Mononuclear cell (primary cell): ENCODE data around the gene PPTC7. TPM values are rescaled to one million over a fixed set of nuclear protein-coding genes. Genes with fewer than 3 reads are reported as not detected.
"Not testable (repeated sequence)": the region's sequence is repeated elsewhere in the genome, so short reads cannot be mapped to it uniquely, and the experiment has no call there.

Experiments used
- H3K27me3 ChIP-seq: 2 replicates; pipeline ENCODE4 v1.6.0; 2011; ENCODE audit warnings: low read length, control low read depth; ENCODE audit not compliant: insufficient read depth
- H3K4me1 ChIP-seq: 2 replicates; pipeline ENCODE4 v1.5.1; 2011; ENCODE audit warnings: mild to moderate bottlenecking, low read length, control low read depth; ENCODE audit not compliant: insufficient read depth
- H3K4me3 ChIP-seq: 2 replicates; pipeline ENCODE4 v1.5.1; 2011; ENCODE audit warnings: mild to moderate bottlenecking, low read length, moderate library complexity
- H3K9me3 ChIP-seq: 2 replicates; pipeline ENCODE4 v1.5.1; 2011; ENCODE audit warnings: low read depth, mild to moderate bottlenecking, control low read depth, low read length
- total RNA-seq: library from RNA; depleted of rRNA; stranded (reverse); fragments of >200 nt; gene quantifications from one replicate; pipeline ENCODE4 v1.2.3, GENCODE V29; 2012

Gene PPTC7
- total RNA-seq, 1 donor: 56.8 TPM

GRCh38 chr12:110558945-110559344 is 24.2 kb downstream of the PPTC7 start:
- not testable (repeated sequence) for H3K27me3 ChIP-seq, H3K4me3 ChIP-seq, H3K9me3 ChIP-seq
- peaks cover 72% of the 10 kb centered on the region for H3K4me1 ChIP-seq

DNA sequence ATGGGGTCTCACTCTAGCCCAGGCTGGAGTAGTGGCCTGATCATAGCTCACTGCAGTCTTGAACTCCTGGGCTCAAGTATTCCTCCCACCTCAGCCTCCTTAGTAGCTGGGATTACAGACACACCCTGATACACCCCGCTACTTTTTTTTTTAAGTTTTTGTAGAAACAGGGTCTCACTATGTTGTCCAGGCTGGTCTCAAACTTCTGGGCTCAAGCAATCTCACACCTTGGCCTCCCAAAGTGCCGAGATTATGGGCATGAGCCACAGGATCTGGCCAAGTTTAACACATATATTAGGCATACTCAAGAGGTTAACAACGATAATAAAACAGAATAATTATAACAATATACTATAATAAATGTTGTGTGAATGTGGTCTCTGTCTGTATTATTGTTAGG is 25.8 kb downstream of the PPTC7 start:
- no peaks in the 10 kb centered on the region for H3K9me3 ChIP-seq
- peaks cover 61% of the 10 kb centered on the region for H3K4me1 ChIP-seq
- H3K27me3 ChIP-seq: no peaks in the 10 kb centered on the region
- no peak overlapping the region for H3K4me3 ChIP-seq

DNA sequence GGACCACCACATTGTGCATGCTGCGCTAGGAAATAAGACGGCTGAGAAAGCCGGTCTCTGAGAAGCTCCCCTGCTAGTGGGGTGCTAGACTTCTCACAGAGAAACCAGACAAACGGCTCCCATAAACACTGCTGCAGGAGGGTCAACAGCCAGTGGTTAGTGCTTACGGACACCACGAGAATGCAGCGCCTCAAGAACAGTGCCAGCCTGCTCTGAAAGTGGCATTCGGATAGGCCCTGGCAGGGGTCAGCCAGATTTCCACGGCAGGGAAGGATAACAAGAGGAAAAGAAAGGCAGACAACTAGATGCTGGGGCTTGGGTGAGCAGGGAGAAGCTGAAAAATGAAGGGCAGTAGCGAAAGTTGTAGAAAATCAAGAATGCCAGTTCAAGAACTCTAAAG is 26.4 kb downstream of the PPTC7 start:
- no peaks in the 10 kb centered on the region for H3K27me3 ChIP-seq
- H3K9me3 ChIP-seq: no peaks in the 10 kb centered on the region
- H3K4me1 ChIP-seq: peaks cover 55% of the 10 kb centered on the region
- H3K4me3 ChIP-seq: no peak overlapping the region

GRCh38 chr12:110555577-110556406 is 27.3 kb downstream of the PPTC7 start:
- Histone ChIP-seq H3K27me3 (no peaks in the 10 kb centered on the region), H3K9me3 (no peaks in the 10 kb centered on the region), H3K4me3 (no peak overlapping the region), H3K4me1 (peaks cover 46% of the 10 kb centered on the region)

DNA sequence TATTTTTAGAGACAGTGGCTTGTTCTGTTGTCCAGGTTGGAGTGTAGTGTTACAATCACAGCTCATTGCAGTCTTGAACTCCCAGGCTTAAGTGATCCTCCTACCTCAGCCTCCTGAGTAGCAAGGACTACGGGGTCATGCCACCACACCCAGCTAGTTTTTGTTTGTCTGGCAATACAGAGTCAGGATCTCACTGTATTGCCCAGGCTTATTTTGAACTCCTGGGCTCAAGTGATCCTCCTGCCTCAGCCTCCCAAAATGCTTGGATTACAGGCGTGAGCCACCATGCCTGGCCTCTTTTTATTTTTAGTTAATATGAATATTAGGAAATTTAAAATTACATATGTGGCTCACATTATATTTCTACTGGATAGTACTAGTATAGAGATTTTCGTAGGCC is 28.9 kb downstream of the PPTC7 start:
- H3K9me3 ChIP-seq: no peaks in the 10 kb centered on the region
- H3K4me1 ChIP-seq: peaks cover 37% of the 10 kb centered on the region
- no peaks in the 10 kb centered on the region for H3K27me3 ChIP-seq
- H3K4me3 ChIP-seq: no peak overlapping the region

GRCh38 chr12:110550981-110551380 is 32.1 kb downstream of the PPTC7 start:
- Histone ChIP-seq H3K27me3 (no peaks in the 10 kb centered on the region), H3K9me3 (no peaks in the 10 kb centered on the region), H3K4me1 (peaks cover 20% of the 10 kb centered on the region), H3K4me3 (no peak overlapping the region)

DNA sequence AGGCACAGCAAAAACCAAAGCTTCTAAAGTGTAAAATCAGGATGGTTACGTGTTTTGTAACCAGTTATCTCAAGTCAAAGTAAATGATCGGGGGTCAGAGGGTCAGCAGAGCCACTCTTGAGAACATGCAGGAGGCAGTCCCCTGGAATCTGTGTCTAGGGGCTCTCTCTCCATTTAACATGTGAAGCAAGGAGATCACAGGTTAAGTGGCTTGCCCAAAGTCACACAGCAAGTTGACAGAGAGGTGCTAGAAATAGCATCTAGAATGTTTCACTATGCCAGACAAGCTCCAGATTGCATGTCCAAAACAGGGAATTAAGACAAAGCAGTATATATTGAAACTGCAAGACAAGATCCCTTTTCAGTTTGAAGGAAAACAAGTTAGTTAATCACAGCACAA is 33.4 kb downstream of the PPTC7 start:
- Histone ChIP-seq H3K9me3 (no peaks in the 10 kb centered on the region), H3K4me1 (peaks cover 15% of the 10 kb centered on the region), H3K4me3 (no peak overlapping the region), H3K27me3 (no peaks in the 10 kb centered on the region)

- Histone ChIP-seq H3K4me3 (no peak overlapping the region), H3K4me1 (peaks cover 7% of the 10 kb centered on the region), H3K27me3 (no peaks in the 10 kb centered on the region)
Measured at GRCh38 chr12:110548678-110549077, 34.4 kb downstream of the PPTC7 start.

DNA sequence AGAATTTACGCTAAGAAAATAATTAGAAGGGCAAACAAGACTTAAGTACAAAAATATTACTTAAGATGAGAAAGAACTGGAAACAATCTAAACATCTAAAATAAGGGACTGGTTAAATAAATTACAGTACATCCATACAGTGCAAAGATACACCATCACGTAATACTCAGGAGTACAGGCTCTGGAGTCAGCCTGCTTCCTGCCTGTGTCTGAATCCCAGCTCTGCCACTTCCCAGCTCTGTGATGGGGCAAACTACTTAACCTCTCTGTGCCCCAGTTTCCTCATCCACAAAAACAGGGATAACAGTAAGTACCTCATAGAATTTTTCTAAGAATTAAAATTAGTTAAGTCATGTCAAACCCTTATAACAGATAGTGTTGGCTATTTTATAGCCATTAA is 36.0 kb downstream of the PPTC7 start:
- Histone ChIP-seq H3K27me3 (no peaks in the 10 kb centered on the region), H3K4me1 (peaks cover 4% of the 10 kb centered on the region), H3K9me3 (no peaks in the 10 kb centered on the region), H3K4me3 (no peak overlapping the region)

More at GRCh38 chr12:110548678-110549077, 34.4 kb downstream of the PPTC7 start:
- H3K9me3 ChIP-seq: no peaks in the 10 kb centered on the region

- Histone ChIP-seq H3K4me1 (peaks cover 4% of the 10 kb centered on the region), H3K4me3 (no peak overlapping the region), H3K27me3 (no peaks in the 10 kb centered on the region), H3K9me3 (no peaks in the 10 kb centered on the region)
Measured at GRCh38 chr12:110546339-110546738, 36.8 kb downstream of the PPTC7 start.

DNA sequence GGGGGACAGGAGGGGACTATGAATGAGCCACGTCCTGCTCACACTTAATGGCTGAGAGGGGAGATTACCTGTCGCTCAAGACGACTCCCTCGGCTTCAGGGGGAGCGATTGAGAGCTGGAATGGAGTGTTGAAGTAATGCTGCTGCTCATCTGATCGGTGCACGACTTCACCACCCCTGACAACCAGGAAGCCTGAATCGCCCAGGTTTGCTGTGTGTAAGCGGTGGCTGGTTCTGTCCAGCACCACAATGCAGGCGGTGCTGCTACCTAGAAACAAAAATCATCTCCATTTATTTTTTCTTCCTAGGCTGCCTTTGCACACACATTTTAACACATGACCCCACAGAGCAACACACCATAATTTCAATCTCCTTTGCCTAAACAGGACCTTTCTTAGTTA is 37.3 kb downstream of the PPTC7 start:
- H3K4me1 ChIP-seq: peaks cover 4% of the 10 kb centered on the region
- H3K9me3 ChIP-seq: no peaks in the 10 kb centered on the region
- H3K4me3 ChIP-seq: no peak overlapping the region
- no peaks in the 10 kb centered on the region for H3K27me3 ChIP-seq

DNA sequence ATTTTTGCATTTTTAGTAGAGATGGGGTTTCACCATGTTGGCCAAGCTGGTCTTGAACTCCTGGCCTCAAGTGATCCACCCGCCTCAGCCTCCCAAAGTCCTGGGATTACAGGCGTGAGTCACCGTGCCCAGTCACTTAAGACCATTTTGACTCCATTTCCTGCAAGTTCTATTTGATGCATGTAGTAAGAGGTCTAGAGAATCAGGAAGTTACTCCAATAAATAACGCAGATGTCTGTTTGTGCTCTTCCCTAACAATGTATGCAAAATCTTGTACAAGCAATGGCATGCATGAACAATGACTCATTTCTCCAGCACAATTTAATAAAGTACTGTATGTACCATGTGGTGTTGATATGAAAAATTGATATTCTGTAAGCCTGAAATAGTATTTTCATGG is 37.9 kb downstream of the PPTC7 start:
- H3K9me3 ChIP-seq, H3K4me3 ChIP-seq, H3K4me1 ChIP-seq, H3K27me3 ChIP-seq: not testable (repeated sequence)

DNA sequence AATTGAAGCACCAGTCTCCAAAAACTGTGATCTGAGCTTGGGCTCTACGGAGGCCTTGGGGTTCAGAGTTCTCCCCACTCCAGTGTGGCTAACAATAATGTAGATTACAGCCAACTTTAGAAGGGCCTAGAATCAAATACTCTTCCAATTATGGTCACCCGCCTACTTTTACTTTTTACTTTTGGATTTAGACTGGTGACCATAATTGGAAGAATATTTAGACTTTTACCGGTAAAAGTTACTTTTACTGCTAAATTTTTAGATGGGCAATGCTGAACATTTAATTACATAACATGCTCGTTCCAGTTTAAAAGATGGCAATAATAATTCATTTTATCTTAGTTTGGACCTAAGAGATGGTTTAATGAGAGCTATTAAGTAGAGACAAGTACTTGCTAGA is 39.2 kb downstream of the PPTC7 start:
- no peak overlapping the region for H3K4me3 ChIP-seq
- no peaks in the 10 kb centered on the region for H3K27me3 ChIP-seq

DNA sequence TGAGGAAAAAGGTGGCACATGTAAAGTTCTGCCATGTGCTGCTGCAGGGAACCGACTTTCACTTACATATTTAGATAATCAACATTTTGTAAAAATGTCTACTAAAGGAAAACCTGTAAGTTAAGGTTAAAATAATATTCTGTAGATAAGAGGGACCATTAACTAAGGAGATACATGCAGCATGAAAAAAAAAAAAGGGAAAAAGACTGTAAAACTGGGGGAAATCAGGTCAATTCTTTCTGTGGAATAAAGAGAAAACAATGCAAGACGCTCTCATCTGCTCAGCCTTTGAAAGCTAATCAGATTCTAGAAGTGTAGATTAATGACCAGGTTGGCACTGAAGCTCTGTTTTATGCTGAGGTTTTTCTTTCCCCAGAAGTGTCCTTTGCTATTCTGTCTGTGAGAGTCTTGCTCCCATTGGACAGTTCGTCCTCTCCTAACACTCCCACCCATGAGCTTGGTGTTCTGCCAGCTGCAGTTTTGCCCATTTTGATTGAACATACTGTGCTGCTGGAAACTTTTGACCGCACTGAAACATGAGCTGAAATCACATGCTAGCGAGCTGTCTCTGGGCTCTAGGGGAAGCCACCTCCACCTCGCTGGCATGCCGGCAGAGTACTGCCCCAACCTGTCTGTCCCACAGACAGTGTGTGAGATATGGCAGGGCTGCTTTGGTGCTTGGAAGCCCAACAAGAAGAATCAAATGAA is 39.7 kb downstream of the PPTC7 start:
- Histone ChIP-seq H3K4me1 (peaks cover 4% of the 10 kb centered on the region), H3K9me3 (no peaks in the 10 kb centered on the region), H3K4me3 (no peak overlapping the region), H3K27me3 (no peaks in the 10 kb centered on the region)

More for the DNA sequence above, 39.2 kb downstream of the PPTC7 start:
- Histone ChIP-seq H3K4me1 (peaks cover 4% of the 10 kb centered on the region), H3K9me3 (no peaks in the 10 kb centered on the region)

GRCh38 chr12:110540048-110540447 is 43.1 kb downstream of the PPTC7 start:
- Histone ChIP-seq H3K4me3 (no peak overlapping the region), H3K27me3 (no peaks in the 10 kb centered on the region), H3K4me1 (no peaks in the 10 kb centered on the region), H3K9me3 (no peaks in the 10 kb centered on the region)
